Heart left ventricle (tissue), 16 donors: ENCODE measurements around the gene MBD3. TPM values are rescaled to one million over a fixed set of nuclear protein-coding genes. Genes with fewer than 3 reads are reported as not detected.

ENCODE experiments used
- ATAC-seq, 4 donors: fragments of 200-7000 bp; cut with Tn5 transposase; one replicate each; pipeline ENCODE4 v1.9.1; 2020 to 2022; ENCODE audit warnings: moderate library complexity in 4 of 4, mild to moderate bottlenecking in 3 of 4, moderate number of reproducible peaks in 1 of 4
- DNase-seq, 5 donors: peaks; one replicate each; pipeline ENCODE4 v3.0.0-alpha.2; 2020
- H3K27ac ChIP-seq, 12 donors: fragments of 200-600 bp; sonication (generic) in 4 of 12; one replicate each; pipeline versions ENCODE4 v1.5.0 to v1.8.0; 2016 to 2022; ENCODE audit warnings: mild to moderate bottlenecking in 2 of 12
- H3K27me3 ChIP-seq, 9 donors: fragments of 200-600 bp; sonication (generic) in 2 of 9; one replicate each; pipeline versions ENCODE4 v1.5.1 to v1.8.0; 2016 to 2022; ENCODE audit warnings: mild to moderate bottlenecking in 3 of 9
- H3K36me3 ChIP-seq, 9 donors: fragments of 200-600 bp; sonication (generic) in 2 of 9; one replicate each; pipeline versions ENCODE4 v1.5.0 to v1.8.0; 2018 to 2022; ENCODE audit warnings: mild to moderate bottlenecking in 2 of 9
- H3K4me1 ChIP-seq, 12 donors: fragments of 200-600 bp; sonication (generic) in 4 of 12; one replicate each; pipeline versions ENCODE4 v1.5.0 to v1.8.0; 2016 to 2022; ENCODE audit warnings: mild to moderate bottlenecking in 3 of 12
- H3K4me3 ChIP-seq, 12 donors: fragments of 200-600 bp; sonication (generic) in 4 of 12; one replicate each; pipeline versions ENCODE4 v1.5.0 to v1.8.0; 2017 to 2022; ENCODE audit warnings: mild to moderate bottlenecking in 9 of 12, moderate library complexity in 4 of 12
- H3K9me3 ChIP-seq, 12 donors: fragments of 200-600 bp; sonication (generic) in 4 of 12; one replicate each; pipeline versions ENCODE4 v1.5.0 to v1.8.0; 2016 to 2022; ENCODE audit warnings: mild to moderate bottlenecking in 1 of 12
- CTCF ChIP-seq, 12 donors: fragments of 200-600 bp; sonication (generic) in 4 of 12; IDR thresholded peaks; one replicate each; pipeline versions ENCODE4 v1.5.0 to v1.8.0; 2018 to 2022; ENCODE audit warnings: antibody characterized with exemption in 12 of 12, mild to moderate bottlenecking in 5 of 12
- POLR2A ChIP-seq, 2 donors: fragments of 450-650 bp; IDR thresholded peaks; one replicate each; pipeline ENCODE4 v1.6.1; 2017; ENCODE audit warnings: antibody characterized with exemption in 2 of 2, mild to moderate bottlenecking in 2 of 2, moderate library complexity in 2 of 2
- WGBS, 4 donors: extraction: QIAGEN DNeasy Blood & Tissue Kit in 2 of 4; methylation state at CpG; one replicate each; pipeline versions ENCODE4 v1.1.5 to v1.1.7; 2013 to 2018; 5-methylcytosine and 5-hydroxymethylcytosine counted together
- intact Hi-C, 10 donors: fragments of 100-400 bp; cut with DNase I; formaldehyde crosslinking; loops; one replicate each; pipeline versions ENCODE4 v1.11.1 to v1.14.2; 2022
- polyA plus RNA-seq, 2 donors: library from polyadenylated mRNA; stranded (reverse); fragments of 200-250 nt; gene quantifications; one replicate each; pipeline ENCODE4 v1.2.3, GENCODE V29; 2013
- total RNA-seq, 9 donors: library from RNA; depleted of rRNA in 2 of 9; stranded (reverse); fragments of >200 nt in 2 of 9; fragmentation: NEBNext Ultra II Directional in 3 of 9; extraction: Animal tissue kit (Norgen Biotek cat#: 25700) in 3 of 9; gene quantifications; one replicate each; pipeline versions ENCODE4 v1.1.0 to v1.2.4, GENCODE V29; 2016 to 2023
- donor health status: ischemic (EF 13 %, LVEDD 7.1; RV severe dilation, severe dysfunction).
- donor health status: healthy with polysubstance abuse.
- donor health status: DM: no; HTN: yes; CAD: no.
- donor health status: DM: no; HTN: no; CAD: no.
- donor health status: ischemic (EF 25% LVEDD 6.9; RV normal size, moderate dysfunction).
- donor health status: ischemic (EF 25% LVEDD 5.7; RV mildly dilated, moderate dysfunction).
- donor health status: healthy.
- donor health status: DM: yes; HTN: yes; CAD: no.
- donor health status: ischemic (EF 35%, LVEDD 5.7; RV mildly dilated, moderate dysfunction).
- donor health status: nonischemic (EF 11% LVEDD 7.7; RV severe dilation, severe dysfunction).
- donor health status: DM: yes; HTN: yes; CAD: no.
- donor health status: PGD.
- donor health status: ischemic (EF 29% LVEDD 5.4; RV normal size, mild dysfunction).
- donor health status: nonischemic (EF 23%, LVEDD 6.1; RV moderate dilation, normal function).

The MBD3 gene
- total and polyA plus RNA-seq, 11 donors = 38.6 to 146 (median 72.8) TPM

GRCh38 chr19:1525343-1525742 lies 67.3 kb downstream of the MBD3 start:
- no peak for ATAC-seq
- Histone ChIP-seq H3K27ac (no peak overlapping the region), H3K36me3 (no peaks in the 10 kb centered on the region), H3K9me3 (no peaks in the 10 kb centered on the region), H3K4me1 (peaks cover 0 to 20% (median 0%) of the 10 kb centered on the region in 12 donors), H3K4me3 (no peak overlapping the region), H3K27me3 (peaks cover 7 to 66% (median 32%) of the 10 kb centered on the region in 9 donors)
- WGBS, 4 donors = 61 to 85% (median 67%) methylated on average over 15 to 31 of the region's 31 CpGs
- TF ChIP-seq POLR2A (IDR thresholded peaks at IDR 0.05) (no peak), CTCF (IDR thresholded peaks at IDR 0.05) (no peak)
- intact Hi-C loops = loop anchor here in 2 of 10 donors (10.0 kb wide), 1 partner anchor 241 kb away; the partner anchor contains the start of gene EFNA2 (in 2 of the 2)
- DNase-seq = no peak

- no peaks in the 10 kb centered on the region for H3K9me3 ChIP-seq
- no peaks in the 10 kb centered on the region for H3K36me3 ChIP-seq
- peaks cover 7 to 66% (median 32%) of the 10 kb centered on the region in 9 donors for H3K27me3 ChIP-seq
- DNase-seq (no peak), ATAC-seq (no peak)
- no peak overlapping the region for H3K27ac ChIP-seq
- peaks cover 0 to 20% (median 0%) of the 10 kb centered on the region in 12 donors for H3K4me1 ChIP-seq
- intact Hi-C loops = loop anchor here in 2 of 10 donors (10.0 kb wide), 1 partner anchor 240 kb away; the partner anchor contains the start of gene EFNA2 (in 2 of the 2)
- WGBS, 4 donors = 66 to 81% (median 71%) methylated on average over 14 to 17 of the region's 17 CpGs
- TF ChIP-seq POLR2A (IDR thresholded peaks at IDR 0.05) (no peak), CTCF (IDR thresholded peaks at IDR 0.05) (no peak)
- no peak overlapping the region for H3K4me3 ChIP-seq
Observed at GRCh38 chr19:1524972-1525325, 67.7 kb downstream of the MBD3 start.

GRCh38 chr19:1524287-1524971 lies 68.2 kb downstream of the MBD3 start:
- no peak overlapping the region for H3K27ac ChIP-seq
- intact Hi-C loops = loop anchor here in 2 of 10 donors (10.0 kb wide), 1 partner anchor 240 kb away; the partner anchor contains the start of gene EFNA2 (in 2 of the 2)
- peak overlapping the region in 7 of 12 donors; percentile 3 to 51 (median 19) for H3K4me3 ChIP-seq
- peaks cover 7 to 66% (median 32%) of the 10 kb centered on the region in 9 donors for H3K27me3 ChIP-seq
- peaks cover 0 to 20% (median 0%) of the 10 kb centered on the region in 12 donors for H3K4me1 ChIP-seq
- no peak for TF ChIP-seq CTCF (IDR thresholded peaks at IDR 0.05)
- no peaks in the 10 kb centered on the region for H3K9me3 ChIP-seq
- ATAC-seq (no peak), DNase-seq (no peak)
- 11 to 72% (median 15%) methylated on average over 3 to 49 of the region's 49 CpGs for WGBS, 4 donors
- no peaks in the 10 kb centered on the region for H3K36me3 ChIP-seq

Other genes starting within 250 kb of the MBD3 start
- gene NDUFS7, start 209.0 kb downstream of the MBD3 start, total RNA-seq = 100 to 1,000 TPM; 205 to 717 (median 336) TPM
- gene NDUFS7, start 209.0 kb downstream of the MBD3 start, polyA plus RNA-seq = 100 to 1,000 TPM; 251 to 634 TPM
- 100 to 1,000 TPM in 1 of 9 donors, 10 to 100 TPM in 8; 35.9 to 167 (median 62.5) TPM for gene GAMT, start 191.3 kb downstream of the MBD3 start, total RNA-seq
- gene GAMT, start 191.3 kb downstream of the MBD3 start, polyA plus RNA-seq = 100 to 1,000 TPM in 1 of 2 donors, 10 to 100 TPM in 1; 21.9 to 180 TPM
- 100 to 1,000 TPM in 1 of 9 donors, 10 to 100 TPM in 8; 36.8 to 124 (median 78.5) TPM for gene DAZAP1, start 185.3 kb downstream of the MBD3 start, total RNA-seq
- gene DAZAP1, start 185.3 kb downstream of the MBD3 start, polyA plus RNA-seq = 100 to 1,000 TPM in 1 of 2 donors, 10 to 100 TPM in 1; 65.8 to 128 TPM
- 1,000 to 10,000 TPM in 2 of 9 donors, 100 to 1,000 TPM in 7; 468 to 2,348 (median 669) TPM for gene RPS15, start 154.5 kb downstream of the MBD3 start, total RNA-seq
- 1,000 to 10,000 TPM; 2,165 to 2,683 TPM for gene RPS15, start 154.5 kb downstream of the MBD3 start, polyA plus RNA-seq
- gene APC2, start 142.7 kb downstream of the MBD3 start, total RNA-seq = under 1 TPM in 8 of 9 donors, not detected in 1; 0.04 to 0.72 (median 0.14) TPM
- gene APC2, start 142.7 kb downstream of the MBD3 start, polyA plus RNA-seq = under 1 TPM; 0.07 to 0.08 TPM
- 10 to 100 TPM in 8 of 9 donors, 1 to 10 TPM in 1; 9.4 to 29.2 (median 15.7) TPM for gene C19orf25, start 113.7 kb downstream of the MBD3 start, total RNA-seq
- gene C19orf25, start 113.7 kb downstream of the MBD3 start, polyA plus RNA-seq = 10 to 100 TPM; 27.6 to 27.8 TPM
- 1 to 10 TPM in 6 of 9 donors, under 1 TPM in 3; 0.31 to 1.9 (median 1.7) TPM for gene PCSK4, start 102.5 kb downstream of the MBD3 start, total RNA-seq
- under 1 TPM; 0.83 to 0.91 TPM for gene PCSK4, start 102.5 kb downstream of the MBD3 start, polyA plus RNA-seq
- gene REEP6, start 101.7 kb downstream of the MBD3 start, total RNA-seq = 1 to 10 TPM; 1.9 to 6.0 (median 3.5) TPM
- gene REEP6, start 101.7 kb downstream of the MBD3 start, polyA plus RNA-seq = 1 to 10 TPM; 3.6 to 4.1 TPM
- gene ADAMTSL5, start 79.8 kb downstream of the MBD3 start, total RNA-seq = 10 to 100 TPM; 24.4 to 53.6 (median 33.9) TPM
- 10 to 100 TPM; 20.8 to 25.5 TPM for gene ADAMTSL5, start 79.8 kb downstream of the MBD3 start, polyA plus RNA-seq
- under 1 TPM in 1 of 9 donors, not detected in 8; 0.17 TPM for gene PLK5, start 68.8 kb downstream of the MBD3 start, total RNA-seq
- gene PLK5, start 68.8 kb downstream of the MBD3 start, polyA plus RNA-seq = under 1 TPM in 1 of 2 donors, not detected in 1; 0.30 TPM
- gene MEX3D, start 24.5 kb downstream of the MBD3 start, total RNA-seq = 10 to 100 TPM in 4 of 9 donors, 1 to 10 TPM in 5; 6.1 to 18.6 (median 9.6) TPM
- 1 to 10 TPM; 1.9 to 6.0 TPM for gene MEX3D, start 24.5 kb downstream of the MBD3 start, polyA plus RNA-seq
- gene UQCR11, start 12.6 kb upstream of the MBD3 start, total RNA-seq = 100 to 1,000 TPM; 170 to 982 (median 690) TPM
- gene UQCR11, start 12.6 kb upstream of the MBD3 start, polyA plus RNA-seq = 100 to 1,000 TPM; 271 to 329 TPM
- gene TCF3, start 59.8 kb upstream of the MBD3 start, total RNA-seq = 10 to 100 TPM; 13.2 to 38.0 (median 22.3) TPM
- 10 to 100 TPM; 13.4 to 40.2 TPM for gene TCF3, start 59.8 kb upstream of the MBD3 start, polyA plus RNA-seq
- gene ONECUT3, start 160.6 kb upstream of the MBD3 start, total RNA-seq = not detected
- gene ONECUT3, start 160.6 kb upstream of the MBD3 start, polyA plus RNA-seq = not detected
- 1 to 10 TPM in 3 of 9 donors, under 1 TPM in 6; 0.19 to 3.5 (median 0.72) TPM for gene ATP8B3, start 219.4 kb upstream of the MBD3 start, total RNA-seq
- gene ATP8B3, start 219.4 kb upstream of the MBD3 start, polyA plus RNA-seq = under 1 TPM; 0.42 to 0.78 TPM